MCF 10A (cell line): Measurements from ENCODE around the gene NELFCD. TPM values are rescaled to one million over a fixed set of nuclear protein-coding genes. Genes with fewer than 3 reads are reported as not detected.

Experiments
- BruUV-seq: library from RNA; stranded (reverse); fragments of 400-500 nt; replicated peaks from 2 replicates; lab custom pipeline; 2021; lab: Mats Ljungman, UMichigan
- CTCF ChIA-PET: fragments of 300-600 bp; sonication (Branson Sonifier 250); formaldehyde crosslinking; extraction: SDS; loops from one replicate; lab custom pipeline; 2021; ENCODE audit warnings: antibody characterized with exemption, inconsistent platforms; lab: Yijun Ruan, JAX
- POLR2A ChIA-PET: fragments of 300-600, 350-650 bp; sonication (Branson Sonifier 250); formaldehyde crosslinking; extraction: SDS; loops from one replicate; lab custom pipeline; 2020; ENCODE audit warnings: antibody characterized with exemption, inconsistent platforms; lab: Yijun Ruan, JAX
- DNase-seq: peaks from one replicate; pipeline ENCODE4 v3.0.0-alpha.2; 2018; ENCODE audit not compliant: unreplicated experiment
- H3K27ac Mint-ChIP-seq: one replicate; pipeline ENCODE4 v1.8.0; 2022; ENCODE audit warnings: mild to moderate bottlenecking, low read depth, mixed read lengths; ENCODE audit not compliant: unreplicated experiment
- H3K27me3 Mint-ChIP-seq: one replicate; pipeline ENCODE4 v1.8.0; 2022; ENCODE audit warnings: mixed read lengths; ENCODE audit not compliant: insufficient read depth, unreplicated experiment
- H3K36me3 Mint-ChIP-seq: one replicate; pipeline ENCODE4 v1.8.0; 2022; ENCODE audit warnings: mild to moderate bottlenecking, moderate library complexity, mixed read lengths; ENCODE audit not compliant: insufficient read depth, unreplicated experiment
- H3K4me1 Mint-ChIP-seq: one replicate; pipeline ENCODE4 v1.8.0; 2022; ENCODE audit warnings: mixed read lengths; ENCODE audit not compliant: insufficient read depth, unreplicated experiment
- H3K4me3 Mint-ChIP-seq: one replicate; pipeline ENCODE4 v1.8.0; 2022; ENCODE audit warnings: mild to moderate bottlenecking, moderate library complexity, mixed read lengths; ENCODE audit not compliant: unreplicated experiment
- H3K9me3 Mint-ChIP-seq: one replicate; pipeline ENCODE4 v1.8.0; 2022; ENCODE audit warnings: mixed read lengths; ENCODE audit not compliant: unreplicated experiment
- intact Hi-C: fragments of 100-400 bp; cut with micrococcal nuclease; formaldehyde crosslinking; loops from 2 replicates; pipeline ENCODE4 v1.14.1; 2022
- total RNA-seq: library from RNA; stranded (reverse); gene quantifications from 2 replicates; pipeline ENCODE4 v1.2.3, GENCODE V29; 2022
- TF ChIP-seq, protein P1 (sequence below): fragments of 200-600 bp; IDR thresholded peaks from one replicate; pipeline ENCODE4 v1.8.0; 2022; ENCODE audit warnings: antibody characterized with exemption, mild to moderate bottlenecking; ENCODE audit not compliant: unreplicated experiment

Gene NELFCD
- total RNA-seq, 1 experiment from 2014 or later, result 79.8 TPM

- intact Hi-C loops, result no loop called here
- no peak for DNase-seq
- H3K9me3 Mint-ChIP-seq, result peaks cover 18% of the 10 kb centered on the region
- POLR2A ChIA-PET, result interaction anchor here (0.6 to 0.8 kb wide), 2 partner anchors 257 to 314 kb away, joined by 3 to 4 read pairs; partner anchors contain the start of gene STX16
- H3K27ac Mint-ChIP-seq, result no peak overlapping the region
- no TSS peak for BruUV-seq
- TF ChIP-seq, protein P1, sequence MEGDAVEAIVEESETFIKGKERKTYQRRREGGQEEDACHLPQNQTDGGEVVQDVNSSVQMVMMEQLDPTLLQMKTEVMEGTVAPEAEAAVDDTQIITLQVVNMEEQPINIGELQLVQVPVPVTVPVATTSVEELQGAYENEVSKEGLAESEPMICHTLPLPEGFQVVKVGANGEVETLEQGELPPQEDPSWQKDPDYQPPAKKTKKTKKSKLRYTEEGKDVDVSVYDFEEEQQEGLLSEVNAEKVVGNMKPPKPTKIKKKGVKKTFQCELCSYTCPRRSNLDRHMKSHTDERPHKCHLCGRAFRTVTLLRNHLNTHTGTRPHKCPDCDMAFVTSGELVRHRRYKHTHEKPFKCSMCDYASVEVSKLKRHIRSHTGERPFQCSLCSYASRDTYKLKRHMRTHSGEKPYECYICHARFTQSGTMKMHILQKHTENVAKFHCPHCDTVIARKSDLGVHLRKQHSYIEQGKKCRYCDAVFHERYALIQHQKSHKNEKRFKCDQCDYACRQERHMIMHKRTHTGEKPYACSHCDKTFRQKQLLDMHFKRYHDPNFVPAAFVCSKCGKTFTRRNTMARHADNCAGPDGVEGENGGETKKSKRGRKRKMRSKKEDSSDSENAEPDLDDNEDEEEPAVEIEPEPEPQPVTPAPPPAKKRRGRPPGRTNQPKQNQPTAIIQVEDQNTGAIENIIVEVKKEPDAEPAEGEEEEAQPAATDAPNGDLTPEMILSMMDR, result no peak
- no peaks in the 10 kb centered on the region for H3K4me1 Mint-ChIP-seq
- CTCF ChIA-PET, result interaction anchor here (0.6 to 0.7 kb wide), 2 partner anchors 14 to 454 kb away, joined by 3 read pairs; no protein-coding TSS in a partner anchor
- H3K36me3 Mint-ChIP-seq, result no peaks in the 10 kb centered on the region
- peaks cover 81% of the 10 kb centered on the region for H3K27me3 Mint-ChIP-seq
- H3K4me3 Mint-ChIP-seq, result no peak overlapping the region
Observed at GRCh38 chr20:58965270-58966064, 15.6 kb upstream of the NELFCD start.

- Mint-ChIP-seq H3K36me3 (no peaks in the 10 kb centered on the region), H3K27ac (no peak overlapping the region), H3K4me3 (no peak overlapping the region), H3K4me1 (no peaks in the 10 kb centered on the region), H3K27me3 (peaks cover 75% of the 10 kb centered on the region), H3K9me3 (peaks cover 18% of the 10 kb centered on the region)
- ChIA-PET CTCF (interaction anchor here (0.5 to 0.6 kb wide), 2 partner anchors 434 to 452 kb away, joined by 3 to 5 read pairs; no protein-coding TSS in a partner anchor), POLR2A (interaction anchor here (0.6 to 1.0 kb wide), 3 partner anchors 10 to 315 kb away, joined by 3 to 4 read pairs (median 3); no protein-coding TSS in a partner anchor)
- no peak for DNase-seq
- intact Hi-C loops, result no loop called here
- TF ChIP-seq, protein P1, result no peak
- BruUV-seq, result no TSS peak
Observed at GRCh38 chr20:58967652-58968429, 13.2 kb upstream of the NELFCD start.

DNA sequence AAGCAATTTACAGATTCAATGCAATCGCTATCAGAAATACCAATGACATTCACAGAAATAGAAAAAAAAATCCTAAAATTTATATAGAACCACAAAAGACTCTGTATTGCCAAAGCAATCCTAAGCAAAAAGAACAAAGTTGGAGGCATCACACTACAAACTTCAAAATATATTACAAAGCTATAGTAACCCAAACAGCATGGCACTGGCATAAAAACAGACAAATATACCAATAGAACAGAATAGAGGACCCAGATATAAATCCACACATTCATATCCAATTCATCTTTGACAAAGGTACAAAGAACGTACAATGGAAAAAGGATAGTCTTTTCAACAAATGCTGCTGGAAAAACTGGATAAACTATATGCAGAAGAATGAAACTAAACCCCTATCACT is 11.6 kb upstream of the NELFCD start:
- H3K4me3 Mint-ChIP-seq, result no peak overlapping the region
- POLR2A ChIA-PET, result interaction anchor here (1.2 kb wide), 1 partner anchor 12 kb away, joined by 5 read pairs; the partner anchor contains the start of gene NELFCD
- no peaks in the 10 kb centered on the region for H3K4me1 Mint-ChIP-seq
- intact Hi-C loops, result no loop called here
- H3K27me3 Mint-ChIP-seq, result peaks cover 59% of the 10 kb centered on the region
- CTCF ChIA-PET, result interaction anchor here (0.7 kb wide), 1 partner anchor 12 kb away, joined by 4 read pairs; no protein-coding TSS in a partner anchor
- no peak overlapping the region for H3K27ac Mint-ChIP-seq
- H3K36me3 Mint-ChIP-seq, result no peaks in the 10 kb centered on the region
- DNase-seq, result no peak
- BruUV-seq, result no TSS peak
- TF ChIP-seq, protein P1, result no peak
- peaks cover 25% of the 10 kb centered on the region for H3K9me3 Mint-ChIP-seq
